Smooth muscle cell of trachea (primary cell): Measurements from ENCODE around the gene RLN1. TPM values are rescaled to one million over a fixed set of nuclear protein-coding genes. Genes with fewer than 3 reads are reported as not detected.

Experiments
- total RNA-seq: library from RNA; depleted of rRNA; stranded (reverse); fragments of >200 nt; gene quantifications from 2 replicates; pipeline ENCODE4 v1.2.1, GENCODE V29; 2014

Gene RLN1, protein sequence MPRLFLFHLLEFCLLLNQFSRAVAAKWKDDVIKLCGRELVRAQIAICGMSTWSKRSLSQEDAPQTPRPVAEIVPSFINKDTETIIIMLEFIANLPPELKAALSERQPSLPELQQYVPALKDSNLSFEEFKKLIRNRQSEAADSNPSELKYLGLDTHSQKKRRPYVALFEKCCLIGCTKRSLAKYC
- 0.17 and 0.29 TPM in 2 replicates for total RNA-seq

DNA sequence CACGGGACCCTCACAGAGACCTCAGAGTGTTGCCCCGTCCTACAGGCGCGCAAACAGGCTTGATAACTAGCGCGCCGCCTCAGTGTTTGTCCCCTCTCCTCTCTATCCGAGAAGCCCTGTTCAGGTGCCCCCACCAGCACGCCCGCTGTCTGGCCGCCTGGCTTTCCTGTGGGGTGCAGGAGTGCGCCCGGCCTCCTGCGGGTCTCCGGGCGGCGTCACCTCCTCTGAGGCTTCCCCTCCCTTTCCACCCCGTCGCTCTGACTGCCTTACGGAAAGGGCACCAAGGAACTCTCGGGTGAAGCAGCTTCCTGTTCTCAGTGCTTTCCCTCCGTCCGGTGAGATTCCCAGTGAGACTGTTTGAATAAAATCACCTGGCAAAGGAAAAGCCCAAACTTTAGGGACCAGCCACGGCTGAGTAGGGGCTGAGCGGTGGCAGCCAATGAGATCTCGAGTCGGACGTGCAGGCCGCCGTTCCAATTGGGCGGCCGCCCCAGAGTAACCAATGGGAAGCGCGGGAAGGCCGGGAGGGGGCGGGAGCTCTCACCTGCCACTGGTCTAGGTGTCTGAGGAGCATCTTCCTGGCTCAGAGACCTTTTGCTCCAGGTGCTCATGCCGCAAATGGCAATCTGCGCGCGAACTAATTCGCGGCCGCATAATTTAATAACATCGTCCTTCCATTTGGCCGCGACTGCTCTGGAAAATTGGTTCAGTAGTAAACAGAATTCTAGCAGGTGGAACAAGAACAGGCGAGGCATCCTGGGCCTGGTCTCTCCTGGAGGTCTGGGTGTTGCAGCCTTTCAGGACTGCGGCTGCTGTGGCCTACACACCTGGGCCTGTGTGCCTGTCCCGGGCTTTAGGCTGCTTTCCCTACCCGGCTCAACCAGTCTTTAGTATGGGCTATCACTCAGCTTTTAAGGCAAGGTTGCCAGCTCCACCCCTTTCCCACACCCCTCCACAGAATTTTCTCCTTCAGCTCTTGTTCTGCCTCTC, at the start of gene RLN1:
Gene RLN1, minus strand, starts transcription at position 885 of the 990 bp plus-strand sequence. Its CDS starts 130 bp downstream, at position 755.

DNA sequence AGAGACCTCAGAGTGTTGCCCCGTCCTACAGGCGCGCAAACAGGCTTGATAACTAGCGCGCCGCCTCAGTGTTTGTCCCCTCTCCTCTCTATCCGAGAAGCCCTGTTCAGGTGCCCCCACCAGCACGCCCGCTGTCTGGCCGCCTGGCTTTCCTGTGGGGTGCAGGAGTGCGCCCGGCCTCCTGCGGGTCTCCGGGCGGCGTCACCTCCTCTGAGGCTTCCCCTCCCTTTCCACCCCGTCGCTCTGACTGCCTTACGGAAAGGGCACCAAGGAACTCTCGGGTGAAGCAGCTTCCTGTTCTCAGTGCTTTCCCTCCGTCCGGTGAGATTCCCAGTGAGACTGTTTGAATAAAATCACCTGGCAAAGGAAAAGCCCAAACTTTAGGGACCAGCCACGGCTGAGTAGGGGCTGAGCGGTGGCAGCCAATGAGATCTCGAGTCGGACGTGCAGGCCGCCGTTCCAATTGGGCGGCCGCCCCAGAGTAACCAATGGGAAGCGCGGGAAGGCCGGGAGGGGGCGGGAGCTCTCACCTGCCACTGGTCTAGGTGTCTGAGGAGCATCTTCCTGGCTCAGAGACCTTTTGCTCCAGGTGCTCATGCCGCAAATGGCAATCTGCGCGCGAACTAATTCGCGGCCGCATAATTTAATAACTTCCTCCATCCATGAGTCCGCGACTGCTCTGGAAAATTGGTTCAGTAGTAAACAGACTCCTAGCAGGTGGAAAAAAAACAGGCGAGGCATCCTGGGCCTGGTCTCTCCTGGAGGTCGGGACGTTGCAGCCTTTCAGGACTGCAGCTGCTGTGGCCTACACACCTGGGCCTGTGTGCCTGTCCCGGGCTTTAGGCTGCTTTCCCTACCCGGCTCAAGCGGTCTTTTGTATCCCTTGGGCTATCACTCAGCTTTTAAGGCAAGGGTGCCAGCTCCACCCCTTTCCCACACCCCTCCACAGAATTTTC, 35.6 kb downstream of the RLN1 start, which contains the start of gene RLN2:
Gene RLN2, minus strand, starts transcription at position 877 of the 956 bp plus-strand sequence. Its CDS starts 136 bp downstream, at position 741.

Other genes with a start within 250 kb of the RLN1 start
- gene INSL6, start 154.2 kb downstream of the RLN1 start, total RNA-seq = not detected in 2 replicates
- not detected in 2 replicates for gene INSL4, start 108.5 kb downstream of the RLN1 start, total RNA-seq
- not detected in 2 replicates for gene RLN2, start 35.2 kb downstream of the RLN1 start, total RNA-seq
- 8.9 and 24.6 TPM in 2 replicates for gene PLGRKT, start 98.0 kb upstream of the RLN1 start, total RNA-seq
- gene CD274, start 110.7 kb upstream of the RLN1 start, total RNA-seq = 3.2 and 3.3 TPM in 2 replicates
- gene PDCD1LG2, start 170.7 kb upstream of the RLN1 start, total RNA-seq = 5.3 and 6.3 TPM in 2 replicates